Lung (tissue), 12 donors: ENCODE measurements around the gene SRF. TPM values are rescaled to one million over a fixed set of nuclear protein-coding genes. Genes with fewer than 3 reads are reported as not detected.

Experiments used
- ATAC-seq: fragments of 200-7000 bp; cut with Tn5 transposase; one replicate; pipeline ENCODE4 v1.9.1; 2020; ENCODE audit warnings: moderate number of reproducible peaks; ENCODE audit not compliant: insufficient read depth, low FRiP score
- DNase-seq, 3 donors: peaks; one replicate each; pipeline ENCODE4 v3.0.0-alpha.2; 2013 to 2017
- H3K27ac ChIP-seq, 2 donors: one replicate each; pipeline ENCODE4 v1.5.1; 2013; ENCODE audit warnings: mild to moderate bottlenecking in 2 of 2, moderate library complexity in 2 of 2, control low read depth in 1 of 2, inconsistent platforms in 1 of 2, low read depth in 1 of 2, low read length in 1 of 2
- H3K27me3 ChIP-seq, 3 donors: one replicate each; pipeline ENCODE4 v1.5.1; 2013; ENCODE audit warnings: low read length in 2 of 3; ENCODE audit not compliant: control insufficient read depth in 3 of 3, insufficient read depth in 3 of 3
- H3K36me3 ChIP-seq, 4 donors: one replicate each; pipeline ENCODE4 v1.5.1; 2013; ENCODE audit warnings: low read length in 4 of 4, mild to moderate bottlenecking in 1 of 4, moderate library complexity in 1 of 4; ENCODE audit not compliant: control insufficient read depth in 4 of 4, insufficient read depth in 4 of 4
- H3K4me1 ChIP-seq, 5 donors: one replicate each; pipeline ENCODE4 v1.5.1; 2013; ENCODE audit warnings: low read length in 5 of 5, mild to moderate bottlenecking in 2 of 5, moderate library complexity in 1 of 5; ENCODE audit not compliant: control insufficient read depth in 5 of 5, insufficient read depth in 5 of 5
- H3K4me3 ChIP-seq: one replicate; pipeline ENCODE4 v1.5.1; 2013; ENCODE audit warnings: mild to moderate bottlenecking, control low read depth, moderate library complexity
- H3K9ac ChIP-seq, 2 donors: one replicate each; pipeline ENCODE4 v1.5.1; 2013; ENCODE audit warnings: low read length in 2 of 2, control low read depth in 1 of 2; ENCODE audit not compliant: insufficient read depth in 1 of 2
- H3K9me3 ChIP-seq, 4 donors: one replicate each; pipeline ENCODE4 v1.5.1; 2013; ENCODE audit warnings: low read length in 3 of 4, mild to moderate bottlenecking in 1 of 4, moderate library complexity in 1 of 4; ENCODE audit not compliant: control insufficient read depth in 4 of 4, insufficient read depth in 3 of 4
- CTCF ChIP-seq: IDR thresholded peaks from 2 replicates; pipeline ENCODE4 v1.5.1; 2012; ENCODE audit warnings: mild to moderate bottlenecking; ENCODE audit errors: control extremely low read depth, extremely low read depth
- WGBS, 2 donors: extraction: QIAGEN DNeasy Blood & Tissue Kit; methylation state at CpG; one replicate each; pipeline ENCODE4 v1.1.7; 2013; 5-methylcytosine and 5-hydroxymethylcytosine counted together
- polyA plus RNA-seq, 2 donors: library from polyadenylated mRNA; stranded (reverse); fragments of 200-250 nt; gene quantifications; one replicate each; pipeline ENCODE4 v1.2.1, GENCODE V29; 2013
- total RNA-seq, 2 donors: library from RNA; depleted of rRNA in 1 of 2; stranded (reverse); fragments of >200 nt in 1 of 2; gene quantifications; one replicate each; pipeline ENCODE4 v1.2.1, GENCODE V29; 2014 to 2021
- donor health status: control.
- donor health status: control.
- donor health status: Bipolar disorder and iron deficiency.
- donor health status: healthy.
- donor health status: DM: yes; HTN: yes; CAD: no.

The SRF gene
- total and polyA plus RNA-seq, 4 donors = 12.7 to 42.0 (median 29.0) TPM

DNA sequence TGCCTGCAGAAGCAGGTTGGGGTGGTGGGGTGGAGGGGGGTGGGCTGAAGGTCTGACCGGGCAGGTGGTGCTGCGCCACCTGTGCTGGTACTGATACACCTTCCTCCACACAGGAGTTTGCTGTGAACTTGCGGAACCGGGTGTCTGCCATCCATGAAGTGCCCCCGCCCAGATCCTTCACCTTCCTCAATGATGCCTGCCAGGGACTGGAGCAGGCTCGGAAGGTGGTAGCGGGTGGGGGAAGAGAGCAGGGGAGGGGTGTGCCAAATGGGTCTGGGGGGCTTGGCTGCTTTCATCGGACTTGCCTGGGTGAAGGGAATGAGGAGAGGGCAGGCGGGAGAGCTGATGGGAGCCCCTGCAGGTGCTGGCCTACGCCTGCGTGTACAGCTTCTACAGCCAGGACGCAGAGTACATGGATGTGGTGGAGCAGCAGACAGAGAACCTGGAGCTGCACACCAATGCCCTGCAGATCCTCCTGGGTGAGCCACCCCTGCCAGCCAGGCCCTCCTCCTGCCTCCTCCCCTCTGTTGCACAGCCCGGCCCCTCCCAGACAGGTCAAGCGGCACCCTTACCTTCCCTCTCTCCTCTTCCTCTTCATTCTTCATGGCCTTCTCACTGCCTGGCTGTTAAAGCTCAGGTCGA, 51.5 kb downstream of the SRF start:
- H3K27me3 ChIP-seq = no peaks in the 10 kb centered on the region
- 92 to 93% methylated on average over 15 of the region's 15 CpGs for WGBS, 2 donors
- peaks cover 0 to 23% (median 8%) of the 10 kb centered on the region in 4 donors for H3K36me3 ChIP-seq
- no peak overlapping the region for H3K27ac ChIP-seq
- no peak overlapping the region for H3K9ac ChIP-seq
- no peak for TF ChIP-seq CTCF
- no peak for ATAC-seq
- no peak for DNase-seq
- H3K9me3 ChIP-seq = no peaks in the 10 kb centered on the region
- no peak overlapping the region for H3K4me3 ChIP-seq
- peaks cover 0 to 4% (median 0%) of the 10 kb centered on the region in 5 donors for H3K4me1 ChIP-seq

DNA sequence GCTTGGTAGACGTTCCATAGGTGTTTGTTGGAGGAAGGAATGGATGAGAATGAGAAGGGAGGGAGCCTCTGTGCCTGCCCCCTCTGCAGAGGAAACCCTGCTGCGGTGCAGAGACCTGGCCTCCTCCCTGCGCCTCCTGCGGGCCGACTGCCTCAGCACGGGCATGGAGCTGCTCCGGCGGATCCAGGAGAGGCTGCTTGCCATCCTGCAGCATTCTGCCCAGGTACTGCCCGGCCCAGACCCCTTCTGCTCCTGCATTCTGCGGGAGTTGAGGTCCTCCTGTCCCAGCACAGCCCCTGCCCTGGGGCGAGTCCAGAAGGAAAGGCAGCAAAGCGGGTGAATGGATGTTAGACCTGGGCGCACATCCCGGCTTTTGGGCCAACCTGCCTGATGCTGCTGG, 52.1 kb downstream of the SRF start:
- H3K9me3 ChIP-seq = no peaks in the 10 kb centered on the region
- H3K27me3 ChIP-seq = no peaks in the 10 kb centered on the region
- H3K36me3 ChIP-seq = peaks cover 0 to 23% (median 8%) of the 10 kb centered on the region in 4 donors
- H3K4me3 ChIP-seq = no peak overlapping the region
- ATAC-seq (no peak), DNase-seq (no peak)
- H3K27ac ChIP-seq = no peak overlapping the region
- H3K4me1 ChIP-seq = peaks cover 0 to 4% (median 0%) of the 10 kb centered on the region in 5 donors
- TF ChIP-seq CTCF = no peak
- H3K9ac ChIP-seq = no peak overlapping the region
- 91 to 92% methylated on average over 12 to 14 of the region's 14 CpGs for WGBS, 2 donors

GRCh38 chr6:43226192-43226851, 55.3 kb downstream of the SRF start:
- ATAC-seq = no peak
- WGBS, 2 donors = 90 to 94% methylated on average over 11 of the region's 11 CpGs
- Histone ChIP-seq H3K4me1 (peaks cover 0 to 9% (median 0%) of the 10 kb centered on the region in 5 donors), H3K27ac (no peak overlapping the region), H3K27me3 (peaks cover 0 to 1% (median 0%) of the 10 kb centered on the region in 3 donors), H3K36me3 (peaks cover 0 to 13% (median 4%) of the 10 kb centered on the region in 4 donors), H3K4me3 (no peak overlapping the region), H3K9me3 (no peaks in the 10 kb centered on the region), H3K9ac (no peak overlapping the region)
- TF ChIP-seq CTCF = no peak
- DNase-seq = no peak
